Hematopoietic multipotent progenitor cell (in vitro differentiated cells): ENCODE measurements around the gene DCAF7. TPM values are rescaled to one million over a fixed set of nuclear protein-coding genes. Genes with fewer than 3 reads are reported as not detected.

Experiments used
- DNase-seq, 3 donors: peaks; one replicate each; pipeline ENCODE4 v3.0.0-alpha.2; 2011 to 2015; ENCODE audit warnings: low read depth in 2 of 3, low spot score in 2 of 3
- total RNA-seq: library from RNA; depleted of rRNA; stranded (reverse); fragments of >200 nt; gene quantifications from one replicate; pipeline ENCODE4 v1.2.3, GENCODE V29; 2012

Gene DCAF7
- total RNA-seq, 1 donor, result 81.9 TPM

DNA sequence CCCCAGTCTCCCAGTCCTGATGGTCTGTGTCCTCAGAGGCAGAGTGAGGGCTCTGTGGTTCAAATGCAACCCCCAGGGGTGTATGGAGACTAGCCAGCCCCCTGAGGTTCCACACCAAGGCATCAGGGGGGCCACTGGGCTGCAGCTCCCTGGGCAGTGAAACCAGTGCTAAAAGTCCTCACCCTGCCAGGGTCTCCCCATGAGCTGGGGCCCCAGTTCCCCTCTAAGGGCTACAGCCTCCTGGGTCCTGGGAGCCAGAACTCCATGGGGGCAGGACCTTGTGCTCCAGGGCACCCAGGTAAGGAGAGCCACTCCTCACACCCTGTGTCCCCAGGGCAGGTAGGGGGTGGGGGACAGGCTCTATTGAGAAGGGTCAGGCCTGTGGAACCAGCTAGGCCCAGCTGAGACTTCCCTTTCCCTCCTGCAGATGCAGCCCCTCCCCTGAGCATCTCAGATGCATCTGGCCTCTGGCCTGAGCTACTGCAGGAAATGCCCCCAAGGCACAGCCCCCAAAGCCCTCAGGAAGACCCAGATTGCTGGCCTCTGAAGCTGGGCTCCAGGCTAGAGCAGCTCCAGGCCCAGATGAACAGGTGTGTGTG, 6.4 kb upstream of the DCAF7 start:
- DNase-seq, result no peak

DNA sequence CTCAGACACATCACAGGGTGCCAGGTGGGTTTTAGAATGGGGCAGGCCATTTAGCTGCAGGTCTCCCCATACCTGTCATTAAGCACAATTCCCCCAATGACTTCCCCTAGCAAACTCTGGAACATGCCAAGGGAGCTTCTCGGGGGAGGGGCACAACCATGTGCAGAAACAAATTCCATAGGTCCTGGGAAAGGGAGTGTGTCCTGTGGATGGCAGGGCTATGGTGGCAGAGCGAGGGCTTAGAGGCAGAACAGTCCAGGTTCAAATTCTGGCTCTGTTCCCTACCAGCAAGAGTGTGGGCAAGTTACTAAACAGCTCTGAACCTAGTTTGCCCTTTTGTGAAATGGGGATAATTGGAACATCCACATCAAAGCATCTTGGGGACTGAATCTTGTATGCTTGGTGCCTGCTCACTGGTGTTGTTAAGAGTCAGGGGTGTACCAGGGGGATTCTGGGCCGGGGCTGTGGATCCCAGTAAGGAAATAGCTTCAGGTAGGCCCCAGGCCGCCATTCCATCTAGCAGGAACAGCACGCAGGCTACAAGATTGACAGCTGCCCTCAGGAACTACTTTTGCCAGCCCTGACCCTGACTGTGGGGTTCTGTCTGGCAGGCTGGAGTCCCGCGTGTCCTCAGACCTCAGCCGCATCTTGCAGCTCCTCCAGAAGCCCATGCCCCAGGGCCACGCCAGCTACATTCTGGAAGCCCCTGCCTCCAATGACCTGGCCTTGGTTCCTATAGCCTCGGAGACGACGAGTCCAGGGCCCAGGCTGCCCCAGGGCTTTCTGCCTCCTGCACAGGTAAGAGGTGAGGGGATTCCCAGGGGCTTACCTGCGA, 5.6 kb upstream of the DCAF7 start:
- DNase-seq, result no peak

- DNase-seq, result no peak
Observed at GRCh38 chr17:63546308-63547082, 3.8 kb upstream of the DCAF7 start.

DNA sequence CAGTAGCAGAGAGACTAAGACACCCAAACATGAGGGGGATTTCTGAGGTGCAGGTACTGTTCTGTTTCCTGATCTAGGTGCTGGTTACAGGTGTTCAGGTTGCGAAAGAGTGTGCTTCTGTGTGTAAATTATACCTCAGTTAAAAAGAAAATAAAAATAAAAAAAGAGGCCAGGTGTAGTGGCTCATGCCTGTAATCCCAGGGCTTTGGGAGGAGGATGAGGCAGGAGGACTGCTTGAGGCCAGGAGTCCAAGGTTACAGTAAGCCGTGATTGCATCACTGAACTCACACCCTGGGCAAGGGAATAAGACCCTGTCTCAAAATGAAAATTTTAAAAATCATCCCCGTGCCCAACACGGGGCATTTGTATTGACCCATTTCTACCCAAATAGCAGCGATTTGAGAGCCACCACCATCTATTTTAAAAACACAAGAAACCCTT, 3.2 kb upstream of the DCAF7 start:
- DNase-seq, result no peak

DNA sequence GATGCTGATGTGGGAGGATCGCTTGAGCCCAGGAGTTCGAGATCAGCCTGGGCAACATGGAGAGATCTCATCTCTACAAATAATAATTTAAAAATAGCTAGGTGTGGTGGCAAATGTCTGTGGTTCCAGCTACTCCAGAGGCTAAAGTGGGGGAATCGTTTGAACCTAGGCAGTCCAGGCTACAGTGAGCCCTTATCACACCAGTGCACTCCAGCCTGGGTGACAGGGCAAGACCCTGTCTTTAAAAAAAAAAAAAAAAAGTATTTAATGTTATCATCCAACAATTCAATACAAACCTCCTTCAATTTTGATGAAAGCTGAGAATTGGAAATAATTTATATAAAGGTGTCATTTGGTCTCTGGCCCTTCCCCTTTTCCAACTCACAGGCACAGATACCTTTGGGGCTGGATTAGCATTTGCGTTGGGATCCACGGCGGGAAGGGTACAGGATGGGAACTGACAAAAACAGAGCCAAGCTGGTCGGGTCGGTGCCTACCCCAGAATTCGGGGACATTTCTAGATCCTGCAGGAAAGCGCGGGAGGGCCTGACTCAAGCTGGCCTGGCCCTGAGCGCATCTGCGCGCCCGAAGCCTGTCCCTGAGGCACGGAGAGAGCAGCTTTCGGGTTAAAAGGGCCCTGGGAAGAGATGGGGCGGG, 860 bp upstream of the DCAF7 start:
- DNase-seq, result peak in 1 of 3 donors; percentile 32

- DNase-seq, result peak in 1 of 3 donors; percentile 47
Observed at GRCh38 chr17:63550817-63551639, 751 bp downstream of the DCAF7 start.

- DNase-seq, result no peak
Observed at GRCh38 chr17:63552211-63552610, 1.9 kb downstream of the DCAF7 start.

GRCh38 chr17:63555500-63556156, 5.4 kb downstream of the DCAF7 start:
- peak in 1 of 3 donors; percentile 45 for DNase-seq

DNA sequence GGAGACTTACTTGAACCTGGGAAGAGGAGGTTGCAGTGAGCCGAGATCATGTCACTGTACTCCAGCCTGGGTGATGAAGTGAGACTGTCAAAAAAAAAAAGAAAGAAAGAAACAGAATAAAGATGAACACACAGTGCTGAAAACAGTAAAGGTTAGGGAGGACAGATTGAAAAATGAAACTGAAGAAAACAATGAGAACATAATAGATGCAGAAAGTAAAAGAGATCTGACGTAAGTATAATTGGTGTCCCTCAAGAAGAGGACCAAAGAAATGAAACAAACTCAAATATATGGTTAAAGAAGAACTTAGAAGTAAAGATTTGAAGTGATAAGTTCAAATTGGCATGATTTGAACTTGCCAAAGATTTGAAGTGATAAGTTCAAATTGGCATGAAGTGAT, 7.1 kb downstream of the DCAF7 start:
- DNase-seq, result no peak

- DNase-seq, result no peak
Observed at GRCh38 chr17:63558441-63558840, 8.2 kb downstream of the DCAF7 start.

- no peak for DNase-seq
Observed at GRCh38 chr17:63561819-63562218, 11.5 kb downstream of the DCAF7 start.

- DNase-seq, result no peak
Observed at GRCh38 chr17:63563339-63563738, 13.1 kb downstream of the DCAF7 start.

DNA sequence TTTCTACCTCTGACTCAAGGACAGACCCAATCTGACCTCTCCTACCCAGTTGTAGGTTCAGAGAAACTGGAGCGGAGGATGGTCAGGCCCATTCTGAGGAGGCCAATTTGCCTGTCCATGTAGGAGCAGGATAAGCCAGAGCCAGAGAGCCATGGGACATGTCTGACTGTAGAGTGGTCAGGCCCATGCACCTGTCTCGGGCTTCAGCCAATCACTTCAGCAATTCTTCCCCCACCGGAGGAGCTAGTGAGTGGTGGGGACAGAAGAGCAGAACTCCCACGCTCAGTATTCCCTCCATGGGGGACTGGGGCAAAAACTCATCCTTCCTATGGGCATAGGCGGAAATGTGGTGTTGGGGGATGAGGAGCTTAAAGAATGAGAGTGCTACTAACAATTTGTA, 14.3 kb downstream of the DCAF7 start:
- DNase-seq, result no peak

- no peak for DNase-seq
Observed at GRCh38 chr17:63567229-63567628, 17.0 kb downstream of the DCAF7 start.

GRCh38 chr17:63568563-63568962, 18.3 kb downstream of the DCAF7 start:
- DNase-seq, result no peak

GRCh38 chr17:63571632-63572310, 21.5 kb downstream of the DCAF7 start:
- DNase-seq, result no peak

- no peak for DNase-seq
Observed at GRCh38 chr17:63573634-63574033, 23.4 kb downstream of the DCAF7 start.

DNA sequence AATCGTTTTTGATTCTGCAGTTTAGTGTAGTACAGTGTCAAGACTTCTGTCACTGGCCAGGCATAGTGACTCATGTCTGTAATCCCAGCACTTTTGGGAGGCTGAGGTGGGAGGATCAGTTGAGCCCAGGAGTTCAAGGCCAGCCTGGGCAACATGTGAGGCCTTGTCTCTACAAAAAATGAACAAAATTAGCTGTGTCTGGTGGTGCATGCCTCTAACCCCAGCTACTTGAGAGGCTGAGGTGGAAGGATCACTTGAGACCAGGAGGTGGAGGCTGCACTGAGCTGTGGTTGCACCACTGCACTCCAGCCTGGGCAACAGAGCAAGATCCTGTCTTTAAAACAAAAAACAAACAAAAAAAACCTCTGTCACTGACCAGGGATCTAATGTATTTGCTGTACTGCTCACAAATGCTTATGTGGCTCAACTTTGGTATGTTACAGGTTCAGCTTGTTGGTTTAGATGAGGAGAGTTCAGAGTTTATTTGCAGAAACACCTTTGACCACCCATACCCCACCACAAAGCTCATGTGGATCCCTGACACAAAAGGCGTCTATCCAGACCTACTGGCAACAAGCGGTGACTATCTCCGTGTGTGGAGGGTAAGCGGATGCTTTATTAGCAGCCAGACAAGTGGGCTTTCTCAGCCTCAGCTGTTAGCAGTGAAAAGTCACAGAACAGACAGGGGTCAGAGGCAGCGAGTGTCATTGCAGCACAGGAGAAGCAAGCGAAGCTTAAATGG, 27.9 kb downstream of the DCAF7 start:
- no peak for DNase-seq
